GM12872 (cell line): ENCODE measurements around the gene NPAS3.

Experiments used
- TF ChIP-seq, protein P1 (sequence below): IDR thresholded peaks from 3 replicates; pipeline ENCODE4 v1.5.1; 2011; ENCODE audit warnings: low read depth, mild to moderate bottlenecking, low read length, moderate library complexity; ENCODE audit not compliant: insufficient read depth

NPAS3 gene

DNA sequence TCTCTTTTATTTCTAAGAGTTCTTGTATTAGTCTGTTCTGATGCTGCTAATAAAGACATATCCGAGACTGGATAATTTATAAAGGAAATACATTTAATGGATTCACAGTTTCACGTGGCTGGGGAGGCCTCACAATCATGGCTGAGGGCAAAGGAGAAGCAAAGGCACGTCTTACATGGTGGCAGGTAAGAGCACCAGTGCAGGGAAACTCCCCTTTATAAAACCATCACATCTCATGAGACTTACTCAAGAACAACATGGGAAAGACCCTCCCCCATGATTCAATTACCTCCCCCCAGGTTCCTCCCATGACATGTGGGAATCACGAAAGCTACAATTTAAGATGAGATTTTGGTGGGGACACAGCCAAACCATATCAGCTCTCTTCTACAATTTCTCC, 503.0 kb downstream of the NPAS3 start:
- TF ChIP-seq, protein P1, sequence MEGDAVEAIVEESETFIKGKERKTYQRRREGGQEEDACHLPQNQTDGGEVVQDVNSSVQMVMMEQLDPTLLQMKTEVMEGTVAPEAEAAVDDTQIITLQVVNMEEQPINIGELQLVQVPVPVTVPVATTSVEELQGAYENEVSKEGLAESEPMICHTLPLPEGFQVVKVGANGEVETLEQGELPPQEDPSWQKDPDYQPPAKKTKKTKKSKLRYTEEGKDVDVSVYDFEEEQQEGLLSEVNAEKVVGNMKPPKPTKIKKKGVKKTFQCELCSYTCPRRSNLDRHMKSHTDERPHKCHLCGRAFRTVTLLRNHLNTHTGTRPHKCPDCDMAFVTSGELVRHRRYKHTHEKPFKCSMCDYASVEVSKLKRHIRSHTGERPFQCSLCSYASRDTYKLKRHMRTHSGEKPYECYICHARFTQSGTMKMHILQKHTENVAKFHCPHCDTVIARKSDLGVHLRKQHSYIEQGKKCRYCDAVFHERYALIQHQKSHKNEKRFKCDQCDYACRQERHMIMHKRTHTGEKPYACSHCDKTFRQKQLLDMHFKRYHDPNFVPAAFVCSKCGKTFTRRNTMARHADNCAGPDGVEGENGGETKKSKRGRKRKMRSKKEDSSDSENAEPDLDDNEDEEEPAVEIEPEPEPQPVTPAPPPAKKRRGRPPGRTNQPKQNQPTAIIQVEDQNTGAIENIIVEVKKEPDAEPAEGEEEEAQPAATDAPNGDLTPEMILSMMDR: no peak

DNA sequence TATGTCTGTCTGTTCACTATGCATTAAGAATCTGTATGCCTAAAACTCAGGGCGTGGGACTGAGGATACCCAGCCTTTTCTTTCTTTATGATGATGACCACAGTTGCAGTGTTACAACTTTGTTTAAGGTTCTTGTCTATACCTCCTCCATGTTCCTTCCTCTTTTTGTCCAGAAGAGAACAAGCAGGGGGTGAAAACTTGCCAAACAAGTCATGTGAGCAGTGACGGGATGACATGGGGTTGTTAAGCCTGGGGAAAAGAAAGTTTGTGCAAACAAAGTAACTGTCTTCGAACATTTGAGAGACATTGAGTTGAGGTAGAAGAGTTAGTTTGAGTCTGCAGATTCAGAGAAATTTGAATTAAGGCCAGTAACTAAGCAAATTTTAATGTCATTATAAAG, 505.5 kb downstream of the NPAS3 start:
- TF ChIP-seq, protein P1: no peak

DNA sequence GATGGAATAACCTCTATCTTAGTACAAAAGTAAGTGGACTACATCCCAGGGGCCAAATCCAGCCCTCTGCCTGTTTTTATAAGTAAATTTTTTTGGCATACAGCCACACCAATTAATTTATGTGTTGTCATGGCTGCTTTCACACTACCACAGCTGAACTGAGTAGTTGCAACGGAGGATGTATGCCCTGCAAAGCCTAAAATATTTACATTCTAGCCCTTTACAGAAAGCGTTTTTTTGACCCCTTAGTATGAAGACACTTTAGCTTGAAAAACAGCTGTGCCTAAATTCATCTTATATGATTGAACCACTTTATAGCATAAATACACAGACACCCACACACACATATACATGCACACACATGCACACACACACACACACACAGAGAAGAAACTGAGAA, 510.6 kb downstream of the NPAS3 start:
- TF ChIP-seq, protein P1: no peak

DNA sequence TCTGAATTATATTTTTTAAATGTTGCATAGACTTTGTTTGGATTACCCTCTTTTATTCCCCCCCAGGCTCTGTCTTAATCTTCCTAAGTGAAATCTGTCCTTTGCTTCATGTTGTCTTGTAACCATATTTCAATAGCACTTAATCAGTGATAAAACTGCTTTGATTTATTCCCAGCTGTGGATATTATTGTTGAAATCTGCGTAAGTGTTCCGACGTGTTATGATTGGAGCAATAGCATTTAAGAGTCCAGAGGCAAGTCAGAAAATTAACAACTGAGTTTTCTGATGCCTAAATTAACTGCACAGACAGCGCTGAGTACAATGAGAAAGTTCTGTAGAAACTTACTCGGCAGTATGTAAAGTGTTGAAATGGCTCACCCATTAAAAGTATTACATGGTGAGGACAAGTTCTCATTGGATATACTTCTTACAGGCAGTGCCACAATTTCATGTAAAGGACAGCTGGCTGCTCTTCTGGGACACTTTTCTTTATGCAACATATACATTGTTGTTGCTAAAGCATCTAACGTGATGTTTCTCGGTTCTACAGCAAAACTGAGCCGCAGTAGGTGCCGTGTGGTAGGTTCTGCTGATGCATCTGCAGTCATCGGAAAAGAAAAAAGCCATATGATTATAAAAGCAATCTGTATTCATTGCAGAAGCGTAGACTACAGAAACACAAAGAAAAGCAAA, 511.2 kb downstream of the NPAS3 start:
- TF ChIP-seq, protein P1: no peak

DNA sequence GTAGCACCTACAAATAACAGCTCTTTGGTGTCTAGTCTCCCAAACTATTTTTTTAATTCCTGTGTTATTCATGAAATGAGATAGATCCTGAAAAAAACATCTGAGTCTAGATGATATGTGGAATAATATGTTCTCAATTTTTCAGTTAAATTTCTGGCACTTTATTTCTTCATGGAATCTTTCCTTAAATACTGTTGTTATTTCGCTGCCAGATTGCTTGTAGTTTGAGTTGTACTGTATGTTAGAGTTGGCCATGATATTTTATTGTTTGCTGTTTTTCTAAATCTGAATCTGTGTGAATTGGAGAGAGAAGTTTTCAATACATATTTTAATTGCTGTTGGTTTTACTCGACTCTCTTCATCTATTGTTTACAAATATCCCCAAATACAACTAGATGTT, 511.7 kb downstream of the NPAS3 start:
- TF ChIP-seq, protein P1: no peak

DNA sequence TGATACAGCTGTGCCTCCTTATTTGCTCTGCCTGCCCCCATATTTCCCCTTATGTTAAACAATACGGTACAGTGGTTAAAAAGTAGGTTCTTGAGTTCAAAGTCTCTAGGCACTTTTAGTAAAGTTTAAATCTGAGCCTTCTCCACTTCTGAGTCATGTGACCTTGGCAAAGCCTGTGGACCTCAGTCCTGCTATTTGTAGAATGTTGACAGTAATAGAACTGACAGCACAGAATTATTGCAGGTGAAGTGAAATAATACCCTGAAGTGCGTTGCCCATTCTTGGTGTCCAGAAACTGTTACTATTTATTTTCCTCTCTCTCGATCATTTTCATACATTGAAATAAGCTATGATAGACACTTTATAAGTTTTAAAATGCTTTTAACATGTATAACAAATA, 512.5 kb downstream of the NPAS3 start:
- TF ChIP-seq, protein P1: no peak

DNA sequence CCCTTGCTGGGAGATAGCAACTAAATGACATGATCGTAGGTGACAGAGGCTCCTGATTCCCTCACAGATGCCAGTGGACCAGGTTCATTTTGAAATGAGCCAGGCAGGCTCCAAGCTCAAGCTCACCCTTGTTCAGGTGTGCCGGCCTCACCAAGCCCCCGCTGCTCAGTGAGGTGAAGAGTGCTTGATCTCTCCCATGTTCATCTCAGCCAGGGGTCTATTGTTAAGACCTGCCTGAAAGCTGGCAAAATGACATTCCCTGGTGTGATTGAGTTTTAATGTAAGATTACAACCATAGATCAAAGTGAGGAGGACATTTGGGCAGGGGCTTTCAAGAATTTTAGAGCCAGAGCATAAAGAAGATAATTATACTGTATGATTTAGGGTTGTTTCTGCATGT, 514.3 kb downstream of the NPAS3 start:
- TF ChIP-seq, protein P1: no peak

DNA sequence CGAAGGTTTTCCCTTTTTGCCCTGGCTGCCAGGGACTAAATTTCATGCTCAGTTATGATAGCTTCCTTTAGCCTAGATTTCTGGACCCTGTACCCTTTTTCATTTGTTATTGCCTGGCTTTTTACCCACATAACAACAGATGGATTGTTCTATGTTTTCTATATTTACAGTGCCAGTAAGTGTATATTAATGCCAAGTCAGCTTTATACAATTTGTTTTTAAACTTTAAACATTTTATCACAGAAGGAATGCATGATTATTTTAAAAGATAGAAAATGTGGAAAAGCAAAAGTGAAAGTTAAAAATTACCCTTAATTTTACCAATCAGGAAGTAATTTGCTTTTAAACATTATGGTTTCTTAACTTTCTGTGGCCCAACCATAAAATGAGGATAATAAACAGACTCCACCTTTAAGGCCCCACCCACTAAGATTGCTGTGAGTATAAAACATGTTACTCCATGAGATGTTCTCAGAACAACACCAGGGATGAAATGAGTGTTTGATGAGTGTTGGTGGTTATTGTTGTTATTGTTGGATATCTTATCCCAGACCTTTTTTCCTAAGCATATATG, 515.4 kb downstream of the NPAS3 start:
- TF ChIP-seq, protein P1: no peak
